Smooth muscle cell (in vitro differentiated cells): ENCODE results near the gene OR10W1. TPM values are rescaled to one million over a fixed set of nuclear protein-coding genes. Genes with fewer than 3 reads are reported as not detected.

Experiments
- DNase-seq: peaks from one replicate; lab custom pipeline; 2025; ENCODE audit not compliant: unreplicated experiment; lab: John Stamatoyannopoulos, UW
- H2AFZ ChIP-seq: fragments of 200-600 bp; sonication (generic); 2 replicates; pipeline ENCODE4 v1.6.0; 2016; ENCODE audit warnings: antibody characterized with exemption, low read depth, mild to moderate bottlenecking
- H3F3A ChIP-seq: fragments of 200-600 bp; sonication (generic); 2 replicates; pipeline ENCODE4 v1.6.0; 2017; ENCODE audit warnings: antibody characterized with exemption, low read depth
- H3K27ac ChIP-seq: fragments of 200-600 bp; sonication (generic); 2 replicates; pipeline ENCODE4 v1.5.1; 2016; ENCODE audit warnings: low read depth, mild to moderate bottlenecking
- H3K27me3 ChIP-seq: fragments of 200-600 bp; sonication (generic); 2 replicates; pipeline ENCODE4 v1.6.1; 2016; ENCODE audit warnings: low read depth, mild to moderate bottlenecking
- H3K36me3 ChIP-seq: fragments of 200-600 bp; sonication (generic); 2 replicates; pipeline ENCODE4 v1.5.1; 2016; ENCODE audit warnings: low read depth
- H3K4me1 ChIP-seq: fragments of 200-600 bp; sonication (generic); 2 replicates; pipeline ENCODE4 v1.5.1; 2016; ENCODE audit warnings: low read depth
- H3K4me2 ChIP-seq: fragments of 200-600 bp; sonication (generic); 2 replicates; pipeline ENCODE4 v1.6.0; 2016; ENCODE audit warnings: mild to moderate bottlenecking
- H3K4me3 ChIP-seq: fragments of 200-600 bp; sonication (generic); 2 replicates; pipeline ENCODE4 v1.5.1; 2016; ENCODE audit warnings: mild to moderate bottlenecking
- H3K79me2 ChIP-seq: fragments of 200-600 bp; sonication (generic); 2 replicates; pipeline ENCODE4 v1.6.0; 2016; ENCODE audit warnings: low read depth, mild to moderate bottlenecking
- H3K9ac ChIP-seq: fragments of 200-600 bp; sonication (generic); 2 replicates; pipeline ENCODE4 v1.6.0; 2016; ENCODE audit warnings: low read depth
- H3K9me3 ChIP-seq: fragments of 200-600 bp; sonication (generic); replicated peaks from 2 replicates; pipeline ENCODE4 v1.5.1; 2016; ENCODE audit warnings: low read depth
- H4K20me1 ChIP-seq: fragments of 200-600 bp; sonication (generic); 2 replicates; pipeline ENCODE4 v1.6.0; 2016; ENCODE audit warnings: low read depth
- WGBS: methylation state at CpG from one replicate; pipeline ENCODE4 v1.1.7; 2016; ENCODE audit warnings: low lambda C conversion rate; 5-methylcytosine and 5-hydroxymethylcytosine counted together
- polyA plus RNA-seq: library from polyadenylated mRNA; unstranded; fragments of >200 nt; fragmentation: Nextera tagmentation; extraction: Ambion mirVana; gene quantifications from 2 replicates; pipeline ENCODE4 v1.2.1, GENCODE V29; 2016
- total RNA-seq: library from RNA; depleted of rRNA; stranded (reverse); fragments of >200 nt; gene quantifications from 2 replicates; pipeline ENCODE4 v1.2.3, GENCODE V29; 2014
- TF ChIP-seq, protein P1 (sequence below): fragments of 200-600 bp; sonication (generic); IDR thresholded peaks from 2 replicates; pipeline ENCODE4 v1.5.1; 2017; ENCODE audit warnings: borderline replicate concordance, mild to moderate bottlenecking, antibody characterized with exemption; ENCODE audit not compliant: insufficient read depth, poor library complexity, severe bottlenecking

OR10W1 gene, protein sequence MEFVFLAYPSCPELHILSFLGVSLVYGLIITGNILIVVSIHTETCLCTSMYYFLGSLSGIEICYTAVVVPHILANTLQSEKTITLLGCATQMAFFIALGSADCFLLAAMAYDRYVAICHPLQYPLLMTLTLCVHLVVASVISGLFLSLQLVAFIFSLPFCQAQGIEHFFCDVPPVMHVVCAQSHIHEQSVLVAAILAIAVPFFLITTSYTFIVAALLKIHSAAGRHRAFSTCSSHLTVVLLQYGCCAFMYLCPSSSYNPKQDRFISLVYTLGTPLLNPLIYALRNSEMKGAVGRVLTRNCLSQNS
- total RNA-seq (not detected in 2 replicates), polyA plus RNA-seq (not detected in 2 replicates)

DNA sequence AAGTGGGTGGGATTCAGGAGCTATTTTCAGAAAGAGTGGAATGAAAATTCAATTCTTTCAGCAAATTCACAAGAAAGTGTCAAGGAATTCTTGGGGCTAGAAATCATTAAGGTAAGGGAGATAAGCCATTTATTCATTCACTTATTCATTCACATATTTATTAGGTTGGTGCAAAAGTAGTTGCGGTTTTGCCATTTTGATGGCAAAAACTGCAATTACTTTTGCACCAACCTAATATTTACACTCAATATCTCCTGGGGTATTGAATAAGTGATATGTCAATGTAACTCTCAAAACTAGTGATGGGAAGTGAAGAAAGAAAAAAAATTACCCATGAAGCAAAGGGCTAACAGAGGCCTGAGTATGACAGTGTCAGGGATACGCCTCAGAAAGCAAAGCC, at the start of gene OR10W1:
TSS of gene OR10W1 (minus strand) at position 119 of the 400 bp plus-strand sequence. CDS start 402 bp downstream, outside the sequence.
- H3F3A ChIP-seq, result no peaks in the 10 kb centered on the region
- no peak within 1 kb of the TSS for H2AFZ ChIP-seq
- WGBS, result 84% methylated on average over 2 of the region's 2 CpGs
- no peaks in the 10 kb centered on the region for H4K20me1 ChIP-seq
- TF ChIP-seq, protein P1, sequence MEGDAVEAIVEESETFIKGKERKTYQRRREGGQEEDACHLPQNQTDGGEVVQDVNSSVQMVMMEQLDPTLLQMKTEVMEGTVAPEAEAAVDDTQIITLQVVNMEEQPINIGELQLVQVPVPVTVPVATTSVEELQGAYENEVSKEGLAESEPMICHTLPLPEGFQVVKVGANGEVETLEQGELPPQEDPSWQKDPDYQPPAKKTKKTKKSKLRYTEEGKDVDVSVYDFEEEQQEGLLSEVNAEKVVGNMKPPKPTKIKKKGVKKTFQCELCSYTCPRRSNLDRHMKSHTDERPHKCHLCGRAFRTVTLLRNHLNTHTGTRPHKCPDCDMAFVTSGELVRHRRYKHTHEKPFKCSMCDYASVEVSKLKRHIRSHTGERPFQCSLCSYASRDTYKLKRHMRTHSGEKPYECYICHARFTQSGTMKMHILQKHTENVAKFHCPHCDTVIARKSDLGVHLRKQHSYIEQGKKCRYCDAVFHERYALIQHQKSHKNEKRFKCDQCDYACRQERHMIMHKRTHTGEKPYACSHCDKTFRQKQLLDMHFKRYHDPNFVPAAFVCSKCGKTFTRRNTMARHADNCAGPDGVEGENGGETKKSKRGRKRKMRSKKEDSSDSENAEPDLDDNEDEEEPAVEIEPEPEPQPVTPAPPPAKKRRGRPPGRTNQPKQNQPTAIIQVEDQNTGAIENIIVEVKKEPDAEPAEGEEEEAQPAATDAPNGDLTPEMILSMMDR, result no peak
- no peak within 1 kb of the TSS for H3K27ac ChIP-seq
- H3K9ac ChIP-seq, result no peak within 1 kb of the TSS
- no peak within 1 kb of the TSS for H3K4me2 ChIP-seq
- H3K27me3 ChIP-seq, result no peaks in the 10 kb centered on the region
- H3K36me3 ChIP-seq, result no peaks in the 10 kb centered on the region
- no peaks in the 10 kb centered on the region for H3K4me1 ChIP-seq
- no peak within 1 kb of the TSS for H3K4me3 ChIP-seq
- no peaks in the 10 kb centered on the region for H3K79me2 ChIP-seq
- H3K9me3 ChIP-seq, result no peaks in the 10 kb centered on the region
- DNase-seq, result no peak

DNA sequence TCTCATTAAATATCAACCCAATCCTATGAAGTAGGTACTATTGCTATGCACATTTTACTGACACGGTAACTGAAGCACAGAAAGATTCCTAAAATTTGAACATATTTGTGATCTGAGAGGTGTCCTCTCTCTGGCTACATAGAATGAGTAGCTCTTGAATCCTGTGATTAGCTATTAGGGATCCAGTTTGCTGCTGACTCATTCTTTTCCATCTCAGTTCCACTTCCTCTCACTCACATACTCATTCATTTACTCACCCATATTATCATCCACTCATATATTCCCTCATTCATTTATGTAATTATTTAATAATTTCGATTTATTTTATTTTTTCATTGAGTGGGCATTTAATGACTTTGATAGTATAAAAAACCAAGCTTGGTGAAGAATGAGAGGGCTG, 48.1 kb upstream of the OR10W1 start:
- no peaks in the 10 kb centered on the region for H3K36me3 ChIP-seq
- 70% methylated on average over 2 of the region's 2 CpGs for WGBS
- no peak overlapping the region for H3K4me3 ChIP-seq
- no peak for DNase-seq
- H3F3A ChIP-seq, result no peaks in the 10 kb centered on the region
- no peaks in the 10 kb centered on the region for H3K9me3 ChIP-seq
- no peaks in the 10 kb centered on the region for H3K4me1 ChIP-seq
- H3K9ac ChIP-seq, result no peak overlapping the region
- H3K79me2 ChIP-seq, result no peaks in the 10 kb centered on the region
- H3K4me2 ChIP-seq, result no peak overlapping the region
- no peak overlapping the region for H3K27ac ChIP-seq
- no peak overlapping the region for H2AFZ ChIP-seq
- TF ChIP-seq, protein P1, result no peak
- no peaks in the 10 kb centered on the region for H3K27me3 ChIP-seq
- H4K20me1 ChIP-seq, result no peaks in the 10 kb centered on the region

DNA sequence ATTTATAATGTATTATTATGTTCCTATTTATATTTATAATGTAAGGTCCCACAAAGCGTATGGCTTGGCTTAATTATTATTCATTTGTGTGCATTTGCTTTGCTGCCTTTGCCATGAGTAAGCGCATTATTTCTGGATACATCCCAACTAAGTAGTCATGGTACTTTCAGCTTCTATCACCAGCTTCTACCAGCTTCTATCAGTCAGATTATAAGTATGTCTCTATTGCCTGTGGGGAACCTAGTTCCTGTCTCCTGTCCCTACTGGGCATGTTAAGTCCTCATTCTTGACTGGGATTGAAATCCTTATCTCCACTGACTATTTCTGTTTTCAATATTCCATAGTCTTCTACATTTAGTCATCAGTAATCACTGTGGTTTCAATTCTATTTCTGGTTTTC, 33.5 kb upstream of the OR10W1 start:
- H3K36me3 ChIP-seq, result no peaks in the 10 kb centered on the region
- TF ChIP-seq, protein P1, result no peak
- H4K20me1 ChIP-seq, result no peaks in the 10 kb centered on the region
- no peaks in the 10 kb centered on the region for H3K79me2 ChIP-seq
- no peak for DNase-seq
- no peak overlapping the region for H3K27ac ChIP-seq
- H3K4me1 ChIP-seq, result no peaks in the 10 kb centered on the region
- no peak overlapping the region for H3K9ac ChIP-seq
- no peak overlapping the region for H3K4me3 ChIP-seq
- H3F3A ChIP-seq, result no peaks in the 10 kb centered on the region
- no peak overlapping the region for H2AFZ ChIP-seq
- no peak overlapping the region for H3K4me2 ChIP-seq
- no peaks in the 10 kb centered on the region for H3K27me3 ChIP-seq
- H3K9me3 ChIP-seq, result no peaks in the 10 kb centered on the region
- WGBS, result 86% methylated on average over 2 of the region's 2 CpGs

DNA sequence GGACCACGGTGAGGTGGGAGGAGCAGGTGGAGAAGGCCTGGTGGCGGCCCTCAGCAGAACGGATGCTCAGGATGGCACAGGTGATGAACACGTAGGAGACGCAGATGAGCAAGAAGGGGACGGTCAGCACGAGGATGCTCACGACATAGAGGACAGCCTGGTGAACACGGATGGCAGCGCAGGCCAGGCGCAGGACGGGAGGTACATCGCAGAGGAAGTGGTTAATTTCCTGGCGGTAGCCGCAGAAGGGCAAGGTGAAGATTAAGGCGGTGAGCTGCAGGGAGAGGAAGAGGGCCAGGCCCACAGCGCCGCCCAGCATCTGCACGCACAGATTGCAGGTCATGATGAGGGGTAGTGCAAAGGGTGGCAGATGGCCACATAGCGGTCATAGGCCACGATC, 24.0 kb upstream of the OR10W1 start:
- H2AFZ ChIP-seq, result no peak overlapping the region
- H3K9ac ChIP-seq, result no peak overlapping the region
- H3K4me2 ChIP-seq, result no peak overlapping the region
- DNase-seq, result no peak
- H4K20me1 ChIP-seq, result no peaks in the 10 kb centered on the region
- 92% methylated on average over 21 of the region's 21 CpGs for WGBS
- H3K27ac ChIP-seq, result no peak overlapping the region
- no peaks in the 10 kb centered on the region for H3F3A ChIP-seq
- no peaks in the 10 kb centered on the region for H3K4me1 ChIP-seq
- no peaks in the 10 kb centered on the region for H3K9me3 ChIP-seq
- no peaks in the 10 kb centered on the region for H3K36me3 ChIP-seq
- H3K4me3 ChIP-seq, result no peak overlapping the region
- TF ChIP-seq, protein P1, result no peak
- H3K79me2 ChIP-seq, result no peaks in the 10 kb centered on the region
- H3K27me3 ChIP-seq, result no peaks in the 10 kb centered on the region
